PC-3 (cell line): Measurements from ENCODE around the gene SLC12A8. TPM values are rescaled to one million over a fixed set of nuclear protein-coding genes. Genes with fewer than 3 reads are reported as not detected.

ENCODE experiments used
- ATAC-seq: fragments of 200-7000 bp; cut with Tn5 transposase; 2 replicates; pipeline ENCODE4 v1.9.1; 2020; ENCODE audit warnings: mild to moderate bottlenecking, moderate library complexity
- BruUV-seq: library from RNA; stranded (reverse); fragments of 400-500 nt; replicated peaks from 2 replicates; lab custom pipeline; 2021; lab: Mats Ljungman, UMichigan
- CTCF ChIA-PET: fragments of 300-600 bp; sonication (Branson Sonifier 250); formaldehyde crosslinking; loops from one replicate; lab custom pipeline; 2022; ENCODE audit warnings: antibody characterized with exemption; lab: Charles Lee
- POLR2A ChIA-PET: fragments of 300-600 bp; sonication (Branson Sonifier 250); formaldehyde crosslinking; loops from one replicate; lab custom pipeline; 2022; ENCODE audit warnings: antibody characterized with exemption; ENCODE audit not compliant: unreplicated experiment; lab: Charles Lee
- DNase-seq: peaks from one replicate; pipeline ENCODE4 v3.0.0-alpha.2; 2015
- H2AFZ ChIP-seq: fragments of 300-600 bp; sonication (generic); 2 replicates; pipeline ENCODE4 v1.6.0; 2016; ENCODE audit warnings: antibody characterized with exemption, low read length
- H3F3A ChIP-seq: fragments of 300-600 bp; sonication (generic); one replicate; pipeline ENCODE4 v1.6.0; 2017; ENCODE audit warnings: antibody characterized with exemption, low read length, control low read depth, mild to moderate bottlenecking; ENCODE audit not compliant: unreplicated experiment
- H3K27ac ChIP-seq: fragments of 300-600 bp; sonication (generic); 2 replicates; pipeline ENCODE4 v1.5.1; 2016; ENCODE audit warnings: mild to moderate bottlenecking, low read length
- H3K27me3 ChIP-seq: fragments of 300-600 bp; sonication (generic); 2 replicates; pipeline ENCODE4 v1.6.1; 2016; ENCODE audit warnings: low read length, mixed read lengths
- H3K36me3 ChIP-seq: fragments of 300-600 bp; sonication (generic); 2 replicates; pipeline ENCODE4 v1.6.1; 2016; ENCODE audit warnings: low read depth, mixed run types, low read length, mixed read lengths
- H3K4me1 ChIP-seq: fragments of 300-600 bp; sonication (generic); 2 replicates; pipeline ENCODE4 v1.5.1; 2016; ENCODE audit warnings: low read length; ENCODE audit not compliant: insufficient read depth
- H3K4me2 ChIP-seq: fragments of 300-600 bp; sonication (generic); 2 replicates; pipeline ENCODE4 v1.6.0; 2016; ENCODE audit warnings: low read length
- H3K4me3 ChIP-seq: fragments of 300-600 bp; sonication (generic); 2 replicates; pipeline ENCODE4 v1.5.1; 2016; ENCODE audit warnings: mild to moderate bottlenecking, low read length, mixed read lengths
- H3K79me2 ChIP-seq: fragments of 300-600 bp; sonication (generic); 2 replicates; pipeline ENCODE4 v1.6.1; 2017; ENCODE audit warnings: low read length, mixed read lengths
- H3K9ac ChIP-seq: fragments of 300-600 bp; sonication (generic); 2 replicates; pipeline ENCODE4 v1.6.0; 2016; ENCODE audit warnings: mild to moderate bottlenecking, low read length
- H3K9me2 ChIP-seq: fragments of 300-600 bp; sonication (generic); replicated peaks from 2 replicates; pipeline ENCODE4 v1.6.1; 2016; ENCODE audit warnings: mixed run types, low read length, mixed read lengths
- H3K9me3 ChIP-seq: fragments of 300-600 bp; sonication (generic); 2 replicates; pipeline ENCODE4 v1.6.1; 2016; ENCODE audit warnings: low read length, mixed read lengths
- H4K20me1 ChIP-seq: fragments of 300-600 bp; sonication (generic); 2 replicates; pipeline ENCODE4 v1.6.1; 2016; ENCODE audit warnings: low read length, mixed read lengths
- EZH2 ChIP-seq: fragments of 300-600 bp; sonication (generic); IDR thresholded peaks from one replicate; pipeline ENCODE4 v1.6.1; 2017; ENCODE audit warnings: antibody characterized with exemption, mild to moderate bottlenecking, low read length; ENCODE audit not compliant: unreplicated experiment
- EZH2phosphoT487 ChIP-seq: fragments of 300-600 bp; sonication (generic); IDR thresholded peaks from 2 replicates; pipeline ENCODE4 v1.6.1; 2018; ENCODE audit warnings: mild to moderate bottlenecking, antibody characterized with exemption, low read length, borderline replicate concordance
- intact Hi-C: fragments of 100-400 bp; cut with micrococcal nuclease; formaldehyde crosslinking; loops from 2 replicates; pipeline ENCODE4 v1.9.0; 2023
- total RNA-seq: library from RNA; depleted of rRNA; stranded (reverse); fragments of >200 nt; gene quantifications from 2 replicates; pipeline ENCODE4 v1.2.3, GENCODE V29; 2014
- TF ChIP-seq, protein P1 (sequence below): fragments of 300-600 bp; sonication (generic); conservative IDR thresholded peaks from 2 replicates; pipeline ENCODE4 v1.5.1; 2017; ENCODE audit warnings: antibody characterized with exemption, low read depth, mild to moderate bottlenecking, low read length

Gene SLC12A8
- total RNA-seq, 1 experiment from 2014 or later, result 11.0 TPM

- ChIA-PET CTCF (interaction anchor here (0.6 kb wide), 2 partner anchors 51 to 413 kb away, joined by 4 to 7 read pairs; no protein-coding TSS in a partner anchor), POLR2A (interaction anchor here (0.5 kb wide), 1 partner anchor 26 kb away, joined by 3 read pairs; no protein-coding TSS in a partner anchor)
- H3K36me3 ChIP-seq, result no peaks in the 10 kb centered on the region
- H3K4me3 ChIP-seq, result peak within 1 kb of the TSS; percentile 83
- intact Hi-C loops, result loop anchor here (2.0 to 10.0 kb wide), 4 partner anchors 96 to 379 kb away; partner anchors contain the start of gene ZNF148
- peaks cover 62% of the 10 kb centered on the region for H3K4me1 ChIP-seq
- H3K27me3 ChIP-seq, result no peaks in the 10 kb centered on the region
- DNase-seq (peak; percentile 59), ATAC-seq (peak; percentile 35)
- H3K9ac ChIP-seq, result peak within 1 kb of the TSS; percentile 17; the same call in 1 of the 2 replicates
- 0 out of 2 replicates have a peak, but pooled peaks cover 4% of the 10 kb centered on the region for H3K79me2 ChIP-seq
- H3K9me3 ChIP-seq, result no peaks in the 10 kb centered on the region
- no peak for TF ChIP-seq EZH2phosphoT487
- TF ChIP-seq EZH2, result no peak
- TF ChIP-seq, protein P1, sequence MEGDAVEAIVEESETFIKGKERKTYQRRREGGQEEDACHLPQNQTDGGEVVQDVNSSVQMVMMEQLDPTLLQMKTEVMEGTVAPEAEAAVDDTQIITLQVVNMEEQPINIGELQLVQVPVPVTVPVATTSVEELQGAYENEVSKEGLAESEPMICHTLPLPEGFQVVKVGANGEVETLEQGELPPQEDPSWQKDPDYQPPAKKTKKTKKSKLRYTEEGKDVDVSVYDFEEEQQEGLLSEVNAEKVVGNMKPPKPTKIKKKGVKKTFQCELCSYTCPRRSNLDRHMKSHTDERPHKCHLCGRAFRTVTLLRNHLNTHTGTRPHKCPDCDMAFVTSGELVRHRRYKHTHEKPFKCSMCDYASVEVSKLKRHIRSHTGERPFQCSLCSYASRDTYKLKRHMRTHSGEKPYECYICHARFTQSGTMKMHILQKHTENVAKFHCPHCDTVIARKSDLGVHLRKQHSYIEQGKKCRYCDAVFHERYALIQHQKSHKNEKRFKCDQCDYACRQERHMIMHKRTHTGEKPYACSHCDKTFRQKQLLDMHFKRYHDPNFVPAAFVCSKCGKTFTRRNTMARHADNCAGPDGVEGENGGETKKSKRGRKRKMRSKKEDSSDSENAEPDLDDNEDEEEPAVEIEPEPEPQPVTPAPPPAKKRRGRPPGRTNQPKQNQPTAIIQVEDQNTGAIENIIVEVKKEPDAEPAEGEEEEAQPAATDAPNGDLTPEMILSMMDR, result no peak
- peaks cover 3% of the 10 kb centered on the region for H3F3A ChIP-seq
- H3K9me2 ChIP-seq, result no peaks in the 10 kb centered on the region
- no peak within 1 kb of the TSS for H3K27ac ChIP-seq
- no peaks in the 10 kb centered on the region for H4K20me1 ChIP-seq
- H2AFZ ChIP-seq, result peak within 1 kb of the TSS; percentile 76
- H3K4me2 ChIP-seq, result peak within 1 kb of the TSS; percentile 98
- no TSS peak for BruUV-seq
These were observed 156.4 kb downstream of the SLC12A8 start, which contains the start of gene HEG1 for GRCh38 chr3:125055913-125056745. Gene HEG1, minus strand, starts transcription at chr3:125055997. Its CDS starts 107 bp downstream, at chr3:125055890.

DNA sequence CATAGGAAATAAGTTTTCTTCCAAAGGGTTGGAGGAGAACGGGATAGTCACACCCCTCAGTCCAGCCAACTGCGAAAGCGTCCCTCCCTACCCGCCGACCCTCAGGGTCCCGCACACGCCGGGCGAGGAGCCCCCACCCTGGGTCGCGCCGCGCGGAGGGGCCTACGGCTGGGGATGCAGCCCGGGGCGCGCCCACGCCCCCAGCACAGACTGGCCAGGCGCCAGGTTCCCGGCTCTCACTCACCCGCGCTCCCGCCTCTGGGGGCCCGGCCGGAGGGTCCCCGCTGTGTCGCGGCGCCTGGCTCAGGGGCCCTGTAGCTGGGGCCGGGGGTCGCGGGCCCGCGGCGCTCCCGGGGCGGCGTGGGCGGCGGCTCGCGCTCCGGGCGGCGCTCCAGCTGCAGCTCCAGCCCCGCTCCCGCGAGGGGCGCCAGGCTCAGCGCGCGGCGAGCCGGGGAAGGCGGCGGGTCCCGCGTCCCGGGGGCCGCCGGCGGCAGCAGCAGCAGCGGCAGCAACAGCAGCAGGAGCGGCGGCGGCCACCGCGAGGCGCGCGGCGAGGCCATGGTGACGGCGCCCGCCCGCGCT lies 157.1 kb downstream of the SLC12A8 start:
- DNase-seq (no peak), ATAC-seq (no peak; the same call in 1 of the 2 replicates)
- H3K27ac ChIP-seq, result no peak overlapping the region
- 0 out of 2 replicates have a peak, but pooled peaks cover 4% of the 10 kb centered on the region for H3K79me2 ChIP-seq
- no peaks in the 10 kb centered on the region for H3K36me3 ChIP-seq
- ChIA-PET POLR2A (no interaction called here), CTCF (no interaction called here)
- intact Hi-C loops, result loop anchor here (5.0 to 10.0 kb wide), 3 partner anchors 97 to 379 kb away; partner anchors contain the start of gene ZNF148
- peaks cover 63% of the 10 kb centered on the region for H3K4me1 ChIP-seq
- H3K9me3 ChIP-seq, result no peaks in the 10 kb centered on the region
- peaks cover 3% of the 10 kb centered on the region for H3F3A ChIP-seq
- H2AFZ ChIP-seq, result peak overlapping the region; percentile 76
- H4K20me1 ChIP-seq, result no peaks in the 10 kb centered on the region
- peak overlapping the region; percentile 83 for H3K4me3 ChIP-seq
- peak overlapping the region; percentile 17; the same call in 1 of the 2 replicates for H3K9ac ChIP-seq
- TF ChIP-seq EZH2, result no peak
- TF ChIP-seq EZH2phosphoT487, result no peak
- TF ChIP-seq, protein P1, result no peak
- no peaks in the 10 kb centered on the region for H3K9me2 ChIP-seq
- no peaks in the 10 kb centered on the region for H3K27me3 ChIP-seq
- BruUV-seq, result no TSS peak
- peak overlapping the region; percentile 98 for H3K4me2 ChIP-seq
